ENCODE measurements around the gene ADD1. TPM values are rescaled to one million over a fixed set of nuclear protein-coding genes. Genes with fewer than 3 reads are reported as not detected.

ADD1 gene
- total and polyA plus RNA-seq, 2 experiments from 2014 or later, result 175 to 219 TPM

GRCh38 chr4:2887343-2887742 lies 43.7 kb downstream of the ADD1 start:
- Histone ChIP-seq H4K20me1 (ENCODE audit: insufficient read depth) (no peaks in the 10 kb centered on the region), H3K4me3 (no peak overlapping the region), H3K4me2 (ENCODE audit: unreplicated experiment) (no peak overlapping the region), H3K9ac (no peak overlapping the region), H3F3A (ENCODE audit: insufficient read depth) (peaks cover 10% of the 10 kb centered on the region), H3K9me2 (ENCODE audit: insufficient read depth) (no peaks in the 10 kb centered on the region), H3K36me3 (ENCODE audit: low read depth) (peaks cover 47% of the 10 kb centered on the region), H3K27me3 (replicated peaks; ENCODE audit: insufficient read depth) (no peaks in the 10 kb centered on the region), H3K9me3 (ENCODE audit: low read depth) (no peaks in the 10 kb centered on the region), H3K27ac (no peak overlapping the region), H3K4me1 (ENCODE audit: insufficient read depth) (peaks cover 17% of the 10 kb centered on the region), H2AFZ (no peak overlapping the region), H3K79me2 (ENCODE audit: insufficient read depth) (peaks cover 96% of the 10 kb centered on the region)
- no peak for DNase-seq
- TF ChIP-seq EZH2 (IDR thresholded peaks at IDR 0.05; ENCODE audit: insufficient read depth, poor library complexity, severe bottlenecking), result no peak
- TF ChIP-seq EZH2phosphoT487 (IDR thresholded peaks at IDR 0.05; ENCODE audit: insufficient read depth, low read depth), result no peak
- WGBS, 2 experiments (ENCODE audit: low coverage in 1 of 2, low lambda C conversion rate in 2 of 2, missing lambda C conversion rate in 2 of 2), result 88 to 92% methylated on average over 3 of the region's 3 CpGs
- in situ Hi-C loops (cut with MboI), result no loop called here

- in situ Hi-C loops (cut with MboI), result no loop called here
- H3K4me2 ChIP-seq (ENCODE audit: unreplicated experiment), result no peak overlapping the region
- H2AFZ ChIP-seq, result no peak overlapping the region
- no peak overlapping the region for H3K4me3 ChIP-seq
- H3K79me2 ChIP-seq (ENCODE audit: insufficient read depth), result peaks cover 95% of the 10 kb centered on the region
- H3K27ac ChIP-seq, result no peak overlapping the region
- no peaks in the 10 kb centered on the region for H4K20me1 ChIP-seq (ENCODE audit: insufficient read depth)
- peaks cover 8% of the 10 kb centered on the region for H3F3A ChIP-seq (ENCODE audit: insufficient read depth)
- H3K9me2 ChIP-seq (ENCODE audit: insufficient read depth), result no peaks in the 10 kb centered on the region
- peaks cover 33% of the 10 kb centered on the region for H3K36me3 ChIP-seq (ENCODE audit: low read depth)
- TF ChIP-seq EZH2 (IDR thresholded peaks at IDR 0.05; ENCODE audit: insufficient read depth, poor library complexity, severe bottlenecking) (no peak), EZH2phosphoT487 (IDR thresholded peaks at IDR 0.05; ENCODE audit: insufficient read depth, low read depth) (no peak)
- WGBS, 2 experiments (ENCODE audit: low coverage in 1 of 2, low lambda C conversion rate in 2 of 2, missing lambda C conversion rate in 2 of 2), result 50 to 59% methylated on average over 3 of the region's 3 CpGs
- H3K9ac ChIP-seq, result no peak overlapping the region
- DNase-seq, result peak; percentile 40
- H3K27me3 ChIP-seq (replicated peaks; ENCODE audit: insufficient read depth), result no peaks in the 10 kb centered on the region
- peaks cover 15% of the 10 kb centered on the region for H3K4me1 ChIP-seq (ENCODE audit: insufficient read depth)
- H3K9me3 ChIP-seq (ENCODE audit: low read depth), result no peaks in the 10 kb centered on the region
Measured at GRCh38 chr4:2888886-2889285, 45.2 kb downstream of the ADD1 start.

- Histone ChIP-seq H3K4me3 (no peak overlapping the region), H3K9ac (no peak overlapping the region), H3K79me2 (ENCODE audit: insufficient read depth) (peaks cover 97% of the 10 kb centered on the region), H3K27ac (peak overlapping the region; percentile 9; the same call in 1 of the 2 replicates), H3K36me3 (ENCODE audit: low read depth) (peaks cover 13% of the 10 kb centered on the region), H3K4me2 (ENCODE audit: unreplicated experiment) (peak overlapping the region; percentile 2), H3K4me1 (ENCODE audit: insufficient read depth) (peaks cover 15% of the 10 kb centered on the region), H4K20me1 (ENCODE audit: insufficient read depth) (no peaks in the 10 kb centered on the region), H3F3A (ENCODE audit: insufficient read depth) (peaks cover 8% of the 10 kb centered on the region), H2AFZ (no peak overlapping the region), H3K9me3 (ENCODE audit: low read depth) (no peaks in the 10 kb centered on the region), H3K27me3 (replicated peaks; ENCODE audit: insufficient read depth) (no peaks in the 10 kb centered on the region), H3K9me2 (ENCODE audit: insufficient read depth) (no peaks in the 10 kb centered on the region)
- TF ChIP-seq EZH2phosphoT487 (IDR thresholded peaks at IDR 0.05; ENCODE audit: insufficient read depth, low read depth) (no peak), EZH2 (IDR thresholded peaks at IDR 0.05; ENCODE audit: insufficient read depth, poor library complexity, severe bottlenecking) (no peak)
- WGBS, 2 experiments (ENCODE audit: low coverage in 1 of 2, low lambda C conversion rate in 2 of 2, missing lambda C conversion rate in 2 of 2), result 63 to 73% methylated on average over 5 of the region's 5 CpGs
- in situ Hi-C loops (cut with MboI), result no loop called here
- DNase-seq, result peak; percentile 73
Measured at GRCh38 chr4:2891294-2891693, 47.6 kb downstream of the ADD1 start.

- Histone ChIP-seq H3K4me1 (ENCODE audit: insufficient read depth) (peaks cover 15% of the 10 kb centered on the region), H2AFZ (no peak overlapping the region), H3F3A (ENCODE audit: insufficient read depth) (peaks cover 4% of the 10 kb centered on the region; the same call in 1 of the 2 replicates), H3K9me2 (ENCODE audit: insufficient read depth) (no peaks in the 10 kb centered on the region), H3K27ac (no peak overlapping the region), H3K4me3 (no peak overlapping the region), H3K79me2 (ENCODE audit: insufficient read depth) (peaks cover 89% of the 10 kb centered on the region), H4K20me1 (ENCODE audit: insufficient read depth) (no peaks in the 10 kb centered on the region), H3K9ac (no peak overlapping the region), H3K9me3 (ENCODE audit: low read depth) (no peaks in the 10 kb centered on the region), H3K36me3 (ENCODE audit: low read depth) (peaks cover 19% of the 10 kb centered on the region), H3K27me3 (replicated peaks; ENCODE audit: insufficient read depth) (no peaks in the 10 kb centered on the region), H3K4me2 (ENCODE audit: unreplicated experiment) (no peak overlapping the region)
- in situ Hi-C loops (cut with MboI), result no loop called here
- TF ChIP-seq EZH2 (IDR thresholded peaks at IDR 0.05; ENCODE audit: insufficient read depth, poor library complexity, severe bottlenecking) (no peak), EZH2phosphoT487 (IDR thresholded peaks at IDR 0.05; ENCODE audit: insufficient read depth, low read depth) (no peak)
- DNase-seq, result no peak
- WGBS, 2 experiments (ENCODE audit: low coverage in 1 of 2, low lambda C conversion rate in 2 of 2, missing lambda C conversion rate in 2 of 2), result 31 to 38% methylated on average over 5 of the region's 5 CpGs
Measured at GRCh38 chr4:2893772-2894171, 50.1 kb downstream of the ADD1 start.

GRCh38 chr4:2898001-2898400 lies 54.4 kb downstream of the ADD1 start:
- in situ Hi-C loops (cut with MboI), result no loop called here
- Histone ChIP-seq H3K4me2 (ENCODE audit: unreplicated experiment) (no peak overlapping the region), H4K20me1 (ENCODE audit: insufficient read depth) (no peaks in the 10 kb centered on the region), H3K36me3 (ENCODE audit: low read depth) (peaks cover 49% of the 10 kb centered on the region), H2AFZ (no peak overlapping the region), H3K4me3 (no peak overlapping the region), H3K27ac (no peak overlapping the region), H3K9me2 (ENCODE audit: insufficient read depth) (no peaks in the 10 kb centered on the region), H3K9me3 (ENCODE audit: low read depth) (no peaks in the 10 kb centered on the region), H3K9ac (no peak overlapping the region), H3K79me2 (ENCODE audit: insufficient read depth) (peaks cover 47% of the 10 kb centered on the region), H3K27me3 (replicated peaks; ENCODE audit: insufficient read depth) (no peaks in the 10 kb centered on the region), H3K4me1 (ENCODE audit: insufficient read depth) (no peaks in the 10 kb centered on the region), H3F3A (ENCODE audit: insufficient read depth) (no peaks in the 10 kb centered on the region)
- TF ChIP-seq EZH2phosphoT487 (IDR thresholded peaks at IDR 0.05; ENCODE audit: insufficient read depth, low read depth) (no peak), EZH2 (IDR thresholded peaks at IDR 0.05; ENCODE audit: insufficient read depth, poor library complexity, severe bottlenecking) (no peak)
- 75 to 78% methylated on average over 3 of the region's 3 CpGs for WGBS, 2 experiments (ENCODE audit: low coverage in 1 of 2, low lambda C conversion rate in 2 of 2, missing lambda C conversion rate in 2 of 2)
- DNase-seq, result no peak

Data from GM23248 (cell line).